ENCODE data around the gene SLC12A8.

The SLC12A8 gene

GRCh38 chr3:125149462-125149861, 63.1 kb downstream of the SLC12A8 start:
- no peak for TF ChIP-seq CTCF (IDR thresholded peaks at IDR 0.05)
- peak overlapping the region; percentile 59 to 70 for H3K27ac ChIP-seq
- H3K4me3 ChIP-seq, result no peak overlapping the region
- no peak for DNase-seq (ENCODE audit: low spot score)

- peak; percentile 82 for DNase-seq (ENCODE audit: low spot score)
- peak overlapping the region; percentile 59 to 70 for H3K27ac ChIP-seq
Measured at GRCh38 chr3:125148836-125149235, 63.7 kb downstream of the SLC12A8 start.

GRCh38 chr3:125148016-125148812, 64.3 kb downstream of the SLC12A8 start:
- peak overlapping the region; percentile 59 to 70 for H3K27ac ChIP-seq
- no peak for DNase-seq (ENCODE audit: low spot score)
- TF ChIP-seq CTCF (IDR thresholded peaks at IDR 0.05), result no peak
- peak overlapping the region; percentile 34 for H3K4me3 ChIP-seq

More at GRCh38 chr3:125148836-125149235, 63.7 kb downstream of the SLC12A8 start:
- H3K4me3 ChIP-seq, result peak overlapping the region; percentile 34
- no peak for TF ChIP-seq CTCF (IDR thresholded peaks at IDR 0.05)

- TF ChIP-seq CTCF (IDR thresholded peaks at IDR 0.05), result no peak
- DNase-seq (ENCODE audit: low spot score), result no peak
- no peak overlapping the region for H3K4me3 ChIP-seq
- H3K27ac ChIP-seq, result peak overlapping the region in 1 of 2 donors; percentile 78
Measured at GRCh38 chr3:125147491-125147820, 65.1 kb downstream of the SLC12A8 start.

GRCh38 chr3:125146626-125147490, 65.7 kb downstream of the SLC12A8 start:
- no peak for TF ChIP-seq CTCF (IDR thresholded peaks at IDR 0.05)
- Histone ChIP-seq H3K27ac (peak overlapping the region in 1 of 2 donors; percentile 78), H3K4me3 (no peak overlapping the region)
- no peak for DNase-seq (ENCODE audit: low spot score)

GRCh38 chr3:125145751-125146475, 66.6 kb downstream of the SLC12A8 start:
- no peak for DNase-seq (ENCODE audit: low spot score)
- Histone ChIP-seq H3K27ac (peak overlapping the region in 1 of 2 donors; percentile 78), H3K4me3 (no peak overlapping the region)
- TF ChIP-seq CTCF (IDR thresholded peaks at IDR 0.05), result no peak

Data from coronary artery (tissue), 2 donors.